WERI-Rb-1 (cell line): ENCODE measurements around the gene CEP44.

ENCODE experiments used
- DNase-seq: peaks from one replicate; pipeline ENCODE4 v3.0.0-alpha.2; 2020
- H3K27ac ChIP-seq: fragments of 250-450 bp; sonication (Bioruptor Pico); 2 replicates; pipeline ENCODE4 v1.5.1; 2020; ENCODE audit warnings: mild to moderate bottlenecking, moderate library complexity
- H3K27me3 ChIP-seq: fragments of 250-450 bp; sonication (Bioruptor Pico); 2 replicates; pipeline ENCODE4 v1.5.1; 2021; ENCODE audit warnings: mild to moderate bottlenecking, low read depth, moderate library complexity; ENCODE audit not compliant: insufficient read depth, severe bottlenecking
- H3K36me3 ChIP-seq: fragments of 250-450 bp; sonication (Bioruptor Pico); 2 replicates; pipeline ENCODE4 v1.5.1; 2020; ENCODE audit warnings: mild to moderate bottlenecking, moderate library complexity
- H3K4me3 ChIP-seq: 2 replicates; pipeline ENCODE4 v1.5.1; 2011; ENCODE audit warnings: low read depth, mild to moderate bottlenecking, control low read depth, low read length
- H3K9me3 ChIP-seq: fragments of 250-450 bp; sonication (Bioruptor Pico); 2 replicates; pipeline ENCODE4 v1.5.1; 2021; ENCODE audit warnings: mild to moderate bottlenecking, moderate library complexity; ENCODE audit not compliant: severe bottlenecking
- TF ChIP-seq, protein P1 (sequence below): IDR thresholded peaks from 2 replicates; pipeline ENCODE4 v1.5.1; 2011; ENCODE audit warnings: low read depth, mild to moderate bottlenecking, control low read depth, inconsistent platforms, low read length

CEP44 gene

GRCh38 chr4:174332741-174333493, 49.2 kb downstream of the CEP44 start:
- H3K4me3 ChIP-seq: no peak overlapping the region
- no peaks in the 10 kb centered on the region for H3K36me3 ChIP-seq
- H3K27me3 ChIP-seq: no peaks in the 10 kb centered on the region
- no peaks in the 10 kb centered on the region for H3K9me3 ChIP-seq
- TF ChIP-seq, protein P1, sequence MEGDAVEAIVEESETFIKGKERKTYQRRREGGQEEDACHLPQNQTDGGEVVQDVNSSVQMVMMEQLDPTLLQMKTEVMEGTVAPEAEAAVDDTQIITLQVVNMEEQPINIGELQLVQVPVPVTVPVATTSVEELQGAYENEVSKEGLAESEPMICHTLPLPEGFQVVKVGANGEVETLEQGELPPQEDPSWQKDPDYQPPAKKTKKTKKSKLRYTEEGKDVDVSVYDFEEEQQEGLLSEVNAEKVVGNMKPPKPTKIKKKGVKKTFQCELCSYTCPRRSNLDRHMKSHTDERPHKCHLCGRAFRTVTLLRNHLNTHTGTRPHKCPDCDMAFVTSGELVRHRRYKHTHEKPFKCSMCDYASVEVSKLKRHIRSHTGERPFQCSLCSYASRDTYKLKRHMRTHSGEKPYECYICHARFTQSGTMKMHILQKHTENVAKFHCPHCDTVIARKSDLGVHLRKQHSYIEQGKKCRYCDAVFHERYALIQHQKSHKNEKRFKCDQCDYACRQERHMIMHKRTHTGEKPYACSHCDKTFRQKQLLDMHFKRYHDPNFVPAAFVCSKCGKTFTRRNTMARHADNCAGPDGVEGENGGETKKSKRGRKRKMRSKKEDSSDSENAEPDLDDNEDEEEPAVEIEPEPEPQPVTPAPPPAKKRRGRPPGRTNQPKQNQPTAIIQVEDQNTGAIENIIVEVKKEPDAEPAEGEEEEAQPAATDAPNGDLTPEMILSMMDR: no peak
- H3K27ac ChIP-seq: no peak overlapping the region
- DNase-seq: no peak

DNA sequence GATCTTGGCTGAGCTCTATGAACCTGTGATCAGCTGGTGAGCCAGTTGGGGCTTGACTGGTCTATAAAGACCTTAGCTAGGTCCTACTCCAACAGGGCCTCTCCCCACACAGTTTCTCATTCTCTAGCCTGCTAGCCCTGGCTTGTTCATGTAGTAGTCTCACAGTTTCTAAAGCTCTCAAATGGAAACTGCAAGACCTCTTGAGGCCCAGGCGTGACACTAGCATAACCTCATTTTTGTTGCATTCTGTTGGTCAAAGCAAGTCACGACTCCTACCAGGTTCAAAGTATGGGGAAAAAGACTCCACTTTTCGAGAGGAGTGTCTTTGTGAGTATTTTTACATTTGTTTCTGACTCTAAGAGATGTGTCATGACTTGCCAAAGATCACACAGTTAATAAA, 50.9 kb downstream of the CEP44 start:
- no peak for DNase-seq
- H3K27me3 ChIP-seq: no peaks in the 10 kb centered on the region
- no peaks in the 10 kb centered on the region for H3K9me3 ChIP-seq
- H3K36me3 ChIP-seq: no peaks in the 10 kb centered on the region
- no peak overlapping the region for H3K27ac ChIP-seq
- no peak overlapping the region for H3K4me3 ChIP-seq
- TF ChIP-seq, protein P1: no peak

- no peak overlapping the region for H3K27ac ChIP-seq
These were observed 57.0 kb downstream of the CEP44 start for GRCh38 chr4:174340714-174341113.

DNA sequence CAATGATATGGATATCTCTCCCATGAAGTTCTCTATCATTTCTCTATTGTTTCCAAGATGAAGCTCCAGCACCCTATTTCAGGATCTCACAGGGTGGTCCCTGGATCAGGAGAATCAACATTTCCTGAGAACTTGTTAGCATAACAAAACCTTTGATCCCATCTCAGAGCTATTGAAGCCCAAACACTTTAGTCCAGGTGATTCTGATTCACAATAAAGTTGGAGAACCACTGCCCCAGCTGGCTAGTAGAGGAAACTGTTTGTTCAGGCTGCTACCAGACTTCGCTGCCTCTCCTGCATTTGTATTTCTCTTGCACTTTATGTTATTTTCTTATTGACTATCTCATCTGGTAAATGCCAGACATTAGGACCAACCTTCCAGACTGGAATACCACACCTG, 65.4 kb downstream of the CEP44 start:
- Histone ChIP-seq H3K4me3 (no peak overlapping the region), H3K9me3 (no peaks in the 10 kb centered on the region), H3K27me3 (no peaks in the 10 kb centered on the region), H3K36me3 (no peaks in the 10 kb centered on the region), H3K27ac (no peak overlapping the region)
- TF ChIP-seq, protein P1: no peak
- DNase-seq: no peak

More at GRCh38 chr4:174340714-174341113, 57.0 kb downstream of the CEP44 start:
- no peaks in the 10 kb centered on the region for H3K9me3 ChIP-seq
- DNase-seq: no peak
- no peak overlapping the region for H3K4me3 ChIP-seq
- H3K27me3 ChIP-seq: no peaks in the 10 kb centered on the region
- H3K36me3 ChIP-seq: no peaks in the 10 kb centered on the region
- TF ChIP-seq, protein P1: no peak

DNA sequence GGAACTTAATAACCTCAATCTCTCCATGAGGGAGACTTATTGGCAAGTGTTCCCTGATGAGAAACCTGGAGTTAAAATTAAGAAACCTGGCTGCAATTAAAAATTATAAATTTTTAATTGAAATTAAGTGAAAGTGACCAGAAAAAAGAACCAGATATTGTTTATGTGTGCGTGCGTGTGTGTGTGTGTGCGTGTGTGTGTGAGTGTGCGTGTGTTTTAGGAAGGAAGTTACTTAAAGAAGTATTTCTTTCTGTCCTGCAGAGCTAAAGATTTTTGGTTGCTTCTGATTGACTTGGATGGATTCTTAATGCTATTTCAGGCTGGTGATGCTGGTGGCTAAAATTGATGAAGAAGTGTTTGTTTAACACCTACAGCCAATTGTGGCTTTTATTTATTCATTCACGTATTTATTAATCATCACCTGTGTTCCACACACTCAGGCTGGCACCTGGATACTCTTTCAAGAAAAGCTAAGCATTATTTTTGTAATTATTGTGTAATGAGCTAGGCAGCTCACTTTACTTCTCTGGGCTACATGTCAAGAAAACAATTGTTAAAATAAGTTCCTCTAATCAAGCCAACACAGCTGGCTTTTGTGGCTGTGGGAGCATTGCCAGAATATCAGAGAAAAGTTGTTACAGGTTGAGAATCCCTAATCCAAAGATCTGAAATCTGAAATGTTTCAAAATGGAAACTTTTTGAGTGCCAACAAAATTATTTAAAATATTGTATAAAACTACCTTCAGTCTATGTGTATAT, 68.5 kb downstream of the CEP44 start:
- no peak for DNase-seq
- Histone ChIP-seq H3K27me3 (no peaks in the 10 kb centered on the region), H3K9me3 (no peaks in the 10 kb centered on the region), H3K4me3 (no peak overlapping the region), H3K27ac (no peak overlapping the region), H3K36me3 (no peaks in the 10 kb centered on the region)
- TF ChIP-seq, protein P1: no peak
